Astrocyte of the cerebellum (primary cell): ENCODE results near the gene NME9.
"Not testable (repeated sequence)": the region's sequence is repeated elsewhere in the genome, so short reads cannot be mapped to it uniquely, and the experiment has no call there.

ENCODE experiments used
- DNase-seq: peaks from one replicate; pipeline ENCODE4 v3.0.0-alpha.2; 2011; ENCODE audit warnings: low read depth
- H3K4me3 ChIP-seq: 2 replicates; pipeline ENCODE4 v1.5.1; 2011; ENCODE audit warnings: mild to moderate bottlenecking, low read depth, low read length, moderate library complexity
- in situ Hi-C: cut with HindIII; loops from 2 replicates; pipeline ENCODE4 v1.10.0; 2017; ENCODE audit warnings: low sequenced_read_pairs
- TF ChIP-seq, protein P1 (sequence below): IDR thresholded peaks from 2 replicates; pipeline ENCODE4 v1.5.1; 2012; ENCODE audit warnings: low read length, low read depth, moderate library complexity, mild to moderate bottlenecking; ENCODE audit errors: missing control alignments

Gene NME9, protein sequence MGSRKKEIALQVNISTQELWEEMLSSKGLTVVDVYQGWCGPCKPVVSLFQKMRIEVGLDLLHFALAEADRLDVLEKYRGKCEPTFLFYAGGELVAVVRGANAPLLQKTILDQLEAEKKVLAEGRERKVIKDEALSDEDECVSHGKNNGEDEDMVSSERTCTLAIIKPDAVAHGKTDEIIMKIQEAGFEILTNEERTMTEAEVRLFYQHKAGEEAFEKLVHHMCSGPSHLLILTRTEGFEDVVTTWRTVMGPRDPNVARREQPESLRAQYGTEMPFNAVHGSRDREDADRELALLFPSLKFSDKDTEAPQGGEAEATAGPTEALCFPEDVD

GRCh38 chr3:138329127-138329983 is at the start of gene NME9:
NME9 (minus strand) TSS chr3:138329851; CDS start chr3:138329335, 516 bp downstream.
- DNase-seq, result no peak
- peak within 1 kb of the TSS; percentile 68 for H3K4me3 ChIP-seq
- in situ Hi-C loops, result no loop called here
- TF ChIP-seq, protein P1, sequence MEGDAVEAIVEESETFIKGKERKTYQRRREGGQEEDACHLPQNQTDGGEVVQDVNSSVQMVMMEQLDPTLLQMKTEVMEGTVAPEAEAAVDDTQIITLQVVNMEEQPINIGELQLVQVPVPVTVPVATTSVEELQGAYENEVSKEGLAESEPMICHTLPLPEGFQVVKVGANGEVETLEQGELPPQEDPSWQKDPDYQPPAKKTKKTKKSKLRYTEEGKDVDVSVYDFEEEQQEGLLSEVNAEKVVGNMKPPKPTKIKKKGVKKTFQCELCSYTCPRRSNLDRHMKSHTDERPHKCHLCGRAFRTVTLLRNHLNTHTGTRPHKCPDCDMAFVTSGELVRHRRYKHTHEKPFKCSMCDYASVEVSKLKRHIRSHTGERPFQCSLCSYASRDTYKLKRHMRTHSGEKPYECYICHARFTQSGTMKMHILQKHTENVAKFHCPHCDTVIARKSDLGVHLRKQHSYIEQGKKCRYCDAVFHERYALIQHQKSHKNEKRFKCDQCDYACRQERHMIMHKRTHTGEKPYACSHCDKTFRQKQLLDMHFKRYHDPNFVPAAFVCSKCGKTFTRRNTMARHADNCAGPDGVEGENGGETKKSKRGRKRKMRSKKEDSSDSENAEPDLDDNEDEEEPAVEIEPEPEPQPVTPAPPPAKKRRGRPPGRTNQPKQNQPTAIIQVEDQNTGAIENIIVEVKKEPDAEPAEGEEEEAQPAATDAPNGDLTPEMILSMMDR, result peak; percentile 88

- DNase-seq, result no peak
- in situ Hi-C loops, result no loop called here
- H3K4me3 ChIP-seq, result no peak overlapping the region
- TF ChIP-seq, protein P1, result no peak
Observed at GRCh38 chr3:138378990-138379389, 49.3 kb upstream of the NME9 start.

GRCh38 chr3:138378331-138378730 is 48.7 kb upstream of the NME9 start:
- TF ChIP-seq, protein P1, result no peak
- in situ Hi-C loops, result no loop called here
- DNase-seq, result no peak
- H3K4me3 ChIP-seq, result no peak overlapping the region

- TF ChIP-seq, protein P1, result no peak
- in situ Hi-C loops, result no loop called here
- no peak overlapping the region for H3K4me3 ChIP-seq
- no peak for DNase-seq
Observed at GRCh38 chr3:138377804-138378203, 48.2 kb upstream of the NME9 start.

- DNase-seq, in situ Hi-C loops: not testable (repeated sequence)
Observed at GRCh38 chr3:138377212-138377611, 47.6 kb upstream of the NME9 start.

GRCh38 chr3:138376663-138377062 is 47.0 kb upstream of the NME9 start:
- TF ChIP-seq, protein P1, result no peak
- no peak overlapping the region for H3K4me3 ChIP-seq
- in situ Hi-C loops, result no loop called here
- DNase-seq, result no peak

More at GRCh38 chr3:138377212-138377611, 47.6 kb upstream of the NME9 start:
- not testable (repeated sequence) for H3K4me3 ChIP-seq

DNA sequence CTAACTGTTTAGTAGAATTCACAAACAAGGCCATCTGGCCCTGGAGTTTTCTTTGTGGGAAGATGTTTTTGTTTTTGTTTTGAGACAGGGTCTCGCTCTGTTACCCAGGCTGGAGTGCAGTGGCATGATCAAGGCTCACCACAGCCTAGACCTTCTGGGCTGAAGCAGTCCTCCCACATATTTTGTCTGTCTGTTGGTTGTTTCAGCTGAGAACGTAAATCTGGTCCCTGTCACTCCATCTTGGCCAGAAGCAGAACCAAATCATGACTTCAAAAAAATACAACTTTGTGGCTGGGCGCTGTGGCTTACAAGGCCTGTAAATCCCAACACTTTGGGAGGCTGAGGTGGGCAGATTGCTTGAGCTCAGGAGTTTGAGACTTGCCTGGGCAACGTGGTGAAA is 45.8 kb upstream of the NME9 start:
- TF ChIP-seq, protein P1, result no peak
- DNase-seq, result no peak
- H3K4me3 ChIP-seq, result no peak overlapping the region
- in situ Hi-C loops, result no loop called here
